ENCODE measurements around the gene CIRBP. TPM values are rescaled to one million over a fixed set of nuclear protein-coding genes. Genes with fewer than 3 reads are reported as not detected.

The CIRBP gene
- total and polyA plus RNA-seq, 4 donors: 41.1 to 135 (median 96.9) TPM

DNA sequence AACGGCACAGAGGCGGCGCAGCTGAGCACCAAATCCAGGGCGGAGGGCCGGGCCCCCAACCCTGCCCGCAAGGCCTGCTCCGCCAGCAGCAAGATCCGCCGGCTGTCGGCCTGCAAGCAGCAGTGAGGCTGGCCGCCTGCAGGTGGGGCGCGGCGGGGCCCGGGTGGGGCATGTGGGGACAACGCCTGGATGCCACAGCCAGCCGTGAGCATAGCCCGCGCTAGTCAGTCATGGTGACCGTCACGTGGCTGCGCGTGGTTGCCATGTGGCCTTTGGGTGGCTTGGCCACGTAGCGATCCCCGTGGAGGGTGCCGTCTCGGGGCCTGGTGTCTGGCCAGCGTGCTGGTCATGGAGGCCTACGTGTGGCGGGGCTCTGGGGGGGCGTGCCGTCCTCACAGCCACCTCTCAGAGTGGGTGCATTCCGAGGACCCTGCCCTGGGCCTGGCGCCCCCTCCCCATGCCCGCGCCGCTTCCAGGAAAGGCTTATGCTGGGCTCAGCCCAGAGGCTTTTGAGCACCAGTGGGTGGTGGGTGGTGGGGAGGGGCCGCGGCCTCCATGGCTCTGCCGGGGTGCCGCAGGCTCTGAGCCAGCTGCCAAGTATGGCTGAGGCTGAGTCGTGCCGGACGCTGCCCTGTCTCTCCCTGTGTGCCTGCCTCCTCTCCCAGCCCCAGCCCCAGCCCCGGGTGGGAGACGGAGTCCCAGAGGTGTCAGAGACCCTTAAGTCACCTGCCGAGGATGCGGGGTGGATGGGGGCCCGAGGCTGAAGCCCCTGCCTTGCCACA, 42.4 kb upstream of the CIRBP start:
- 95% methylated on average over 50 of the region's 50 CpGs for WGBS
- H3K27me3 ChIP-seq (ENCODE audit: control insufficient read depth in 4 of 4, insufficient read depth in 4 of 4, low read length in 3 of 4): no peaks in the 10 kb centered on the region
- H3K4me1 ChIP-seq (ENCODE audit: control insufficient read depth in 4 of 4, insufficient read depth in 4 of 4, low read length in 3 of 4): peaks cover 0 to 1% (median under 1%) of the 10 kb centered on the region in 4 donors
- H3K4me3 ChIP-seq (ENCODE audit: low read depth in 1 of 3, low read length in 3 of 3): no peak overlapping the region
- no peaks in the 10 kb centered on the region for H3K9me3 ChIP-seq (ENCODE audit: control insufficient read depth in 4 of 4, low read length in 3 of 4)
- peaks cover 0 to 25% (median 8%) of the 10 kb centered on the region in 4 donors for H3K36me3 ChIP-seq (ENCODE audit: control insufficient read depth in 4 of 4, insufficient read depth in 3 of 4, low read depth in 1 of 4, low read length in 3 of 4)
- H3K9ac ChIP-seq (ENCODE audit: low read depth in 1 of 2, low read length in 2 of 2): no peak overlapping the region
- no peak for DNase-seq (ENCODE audit: low spot score)
- no peak for TF ChIP-seq ATF3 (IDR thresholded peaks at IDR 0.05)
- TF ChIP-seq EGR1 (IDR thresholded peaks at IDR 0.05; ENCODE audit: low read depth in 2 of 2): no peak
- TF ChIP-seq RAD21 (IDR thresholded peaks at IDR 0.05): no peak
- TF ChIP-seq NR2F2 (IDR thresholded peaks at IDR 0.05): no peak
- TF ChIP-seq, protein P1, sequence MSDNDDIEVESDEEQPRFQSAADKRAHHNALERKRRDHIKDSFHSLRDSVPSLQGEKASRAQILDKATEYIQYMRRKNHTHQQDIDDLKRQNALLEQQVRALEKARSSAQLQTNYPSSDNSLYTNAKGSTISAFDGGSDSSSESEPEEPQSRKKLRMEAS (IDR thresholded peaks at IDR 0.05): no peak
- no peak for TF ChIP-seq HNF4A (conservative IDR thresholded peaks at IDR 0.05)
- TF ChIP-seq, protein P2, sequence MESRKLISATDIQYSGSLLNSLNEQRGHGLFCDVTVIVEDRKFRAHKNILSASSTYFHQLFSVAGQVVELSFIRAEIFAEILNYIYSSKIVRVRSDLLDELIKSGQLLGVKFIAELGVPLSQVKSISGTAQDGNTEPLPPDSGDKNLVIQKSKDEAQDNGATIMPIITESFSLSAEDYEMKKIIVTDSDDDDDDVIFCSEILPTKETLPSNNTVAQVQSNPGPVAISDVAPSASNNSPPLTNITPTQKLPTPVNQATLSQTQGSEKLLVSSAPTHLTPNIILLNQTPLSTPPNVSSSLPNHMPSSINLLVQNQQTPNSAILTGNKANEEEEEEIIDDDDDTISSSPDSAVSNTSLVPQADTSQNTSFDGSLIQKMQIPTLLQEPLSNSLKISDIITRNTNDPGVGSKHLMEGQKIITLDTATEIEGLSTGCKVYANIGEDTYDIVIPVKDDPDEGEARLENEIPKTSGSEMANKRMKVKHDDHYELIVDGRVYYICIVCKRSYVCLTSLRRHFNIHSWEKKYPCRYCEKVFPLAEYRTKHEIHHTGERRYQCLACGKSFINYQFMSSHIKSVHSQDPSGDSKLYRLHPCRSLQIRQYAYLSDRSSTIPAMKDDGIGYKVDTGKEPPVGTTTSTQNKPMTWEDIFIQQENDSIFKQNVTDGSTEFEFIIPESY (IDR thresholded peaks at IDR 0.05): no peak
- no peak for TF ChIP-seq GABPA (IDR thresholded peaks at IDR 0.05 in 1 of 2, conservative IDR thresholded peaks at IDR 0.05 in 1 of 2)
- no peak for TF ChIP-seq TAF1 (conservative IDR thresholded peaks at IDR 0.05)
- no peak for TF ChIP-seq RXRA (IDR thresholded peaks at IDR 0.05)
- TF ChIP-seq SP1 (IDR thresholded peaks at IDR 0.05): no peak
- no peak for TF ChIP-seq HNF4G (IDR thresholded peaks at IDR 0.05)
- TF ChIP-seq YY1 (IDR thresholded peaks at IDR 0.05): no peak
- no peak for TF ChIP-seq FOXA1 (IDR thresholded peaks at IDR 0.05)
- H3K27ac ChIP-seq (ENCODE audit: low read depth in 1 of 2, low read length in 2 of 2): no peak overlapping the region

GRCh38 chr19:1227304-1228054, 41.7 kb upstream of the CIRBP start:
- Histone ChIP-seq H3K4me3 (ENCODE audit: low read depth in 1 of 3, low read length in 3 of 3) (no peak overlapping the region), H3K27me3 (ENCODE audit: control insufficient read depth in 4 of 4, insufficient read depth in 4 of 4, low read length in 3 of 4) (no peaks in the 10 kb centered on the region), H3K27ac (ENCODE audit: low read depth in 1 of 2, low read length in 2 of 2) (no peak overlapping the region), H3K4me1 (ENCODE audit: control insufficient read depth in 4 of 4, insufficient read depth in 4 of 4, low read length in 3 of 4) (no peaks in the 10 kb centered on the region), H3K36me3 (ENCODE audit: control insufficient read depth in 4 of 4, insufficient read depth in 3 of 4, low read depth in 1 of 4, low read length in 3 of 4) (peaks cover 0 to 25% (median 8%) of the 10 kb centered on the region in 4 donors), H3K9ac (ENCODE audit: low read depth in 1 of 2, low read length in 2 of 2) (no peak overlapping the region), H3K9me3 (ENCODE audit: control insufficient read depth in 4 of 4, low read length in 3 of 4) (no peaks in the 10 kb centered on the region)
- DNase-seq (ENCODE audit: low spot score): no peak
- TF ChIP-seq, protein P1 (IDR thresholded peaks at IDR 0.05): no peak
- no peak for TF ChIP-seq FOXA2 (IDR thresholded peaks at IDR 0.05)
- no peak for TF ChIP-seq HNF4A (conservative IDR thresholded peaks at IDR 0.05)
- no peak for TF ChIP-seq HNF4G (IDR thresholded peaks at IDR 0.05)
- TF ChIP-seq, protein P2 (IDR thresholded peaks at IDR 0.05): no peak
- no peak for TF ChIP-seq JUND (IDR thresholded peaks at IDR 0.05)
- WGBS: 94% methylated on average over 56 of the region's 56 CpGs

Data from liver (tissue), 9 donors.